NCI-H82 treated with DMSO at 0.1 percent for 48 hours (cell line): Measurements from ENCODE around the gene PHKA2.
"Not testable (repeated sequence)": the region's sequence is repeated elsewhere in the genome, so short reads cannot be mapped to it uniquely, and the experiment has no call there.

ENCODE experiments used
- DNase-seq: peaks from one replicate; lab custom pipeline; 2025; ENCODE audit not compliant: unreplicated experiment; lab: John Stamatoyannopoulos, UW

The PHKA2 gene

DNA sequence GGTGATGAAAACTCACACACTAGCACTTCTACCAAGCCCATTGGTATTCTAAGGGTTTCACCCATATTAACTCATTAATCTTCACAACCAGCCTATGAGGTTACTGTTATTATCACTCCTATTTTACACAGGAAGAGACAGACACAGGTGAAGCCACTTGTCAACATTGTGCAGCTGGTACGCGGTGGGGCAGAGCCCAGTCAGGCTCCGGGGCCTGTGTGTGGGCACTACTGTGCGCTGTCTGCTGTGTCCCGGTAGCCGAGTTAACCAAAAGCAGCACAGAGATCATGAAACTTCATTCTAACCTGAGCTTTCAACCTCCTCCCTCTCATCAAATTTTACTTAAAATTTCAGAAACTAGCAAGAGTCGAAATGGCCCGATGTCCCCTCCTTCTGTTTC is 111.3 kb downstream of the PHKA2 start:
- no peak for DNase-seq

DNA sequence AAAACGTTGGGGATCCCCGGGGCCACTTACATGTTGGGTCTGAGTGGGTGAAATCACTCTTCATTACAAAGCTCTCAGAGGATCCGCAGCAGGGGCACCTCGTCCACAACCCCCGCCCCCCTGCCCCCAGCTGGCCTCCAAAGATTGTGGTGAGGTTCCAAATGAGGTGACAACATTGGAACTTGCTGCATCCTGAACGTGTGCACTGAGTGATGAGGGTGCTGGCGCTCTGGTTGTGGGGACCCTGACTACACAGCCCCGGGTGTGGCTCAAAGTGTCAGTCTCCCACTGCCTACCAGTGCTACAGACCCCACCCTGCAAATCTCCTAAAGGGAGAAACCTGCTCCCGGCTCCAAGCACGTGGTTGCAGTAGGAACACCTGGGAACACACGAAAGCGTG is 111.9 kb downstream of the PHKA2 start:
- DNase-seq: no peak

DNA sequence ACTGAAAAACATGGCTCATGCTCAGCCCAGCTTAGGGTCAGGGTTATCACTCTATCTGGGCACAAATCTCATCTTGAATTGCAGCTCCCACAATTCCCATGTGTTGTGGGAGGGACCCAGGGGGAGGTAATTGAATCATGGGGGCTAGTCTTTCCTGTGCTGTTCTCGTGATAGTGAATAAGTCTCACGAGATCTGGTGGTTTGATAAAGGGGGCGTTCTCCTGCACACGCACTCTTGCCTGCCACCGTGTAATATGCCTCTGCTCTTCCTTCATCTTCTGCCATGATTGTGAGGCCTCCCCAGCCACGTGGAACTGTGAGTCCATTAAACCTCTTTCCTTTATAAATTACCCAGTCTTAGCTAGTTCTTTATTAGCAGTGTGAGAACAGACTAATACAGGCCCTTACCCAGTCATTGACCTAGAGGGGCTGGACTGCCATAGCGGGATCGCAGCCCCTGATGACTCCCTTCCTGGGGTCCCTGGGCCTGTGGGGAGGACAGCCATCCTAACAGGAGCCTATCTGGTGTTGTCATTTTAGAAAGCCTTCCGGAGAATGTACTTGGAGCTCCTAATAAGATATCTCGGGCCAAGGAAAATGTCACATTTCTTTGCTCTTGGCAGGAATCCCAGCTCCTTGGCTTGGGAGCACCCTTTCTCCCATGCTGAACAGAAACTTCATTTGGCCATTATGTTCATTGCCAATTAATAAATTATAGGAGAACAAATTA is 112.6 kb downstream of the PHKA2 start:
- DNase-seq: no peak

DNA sequence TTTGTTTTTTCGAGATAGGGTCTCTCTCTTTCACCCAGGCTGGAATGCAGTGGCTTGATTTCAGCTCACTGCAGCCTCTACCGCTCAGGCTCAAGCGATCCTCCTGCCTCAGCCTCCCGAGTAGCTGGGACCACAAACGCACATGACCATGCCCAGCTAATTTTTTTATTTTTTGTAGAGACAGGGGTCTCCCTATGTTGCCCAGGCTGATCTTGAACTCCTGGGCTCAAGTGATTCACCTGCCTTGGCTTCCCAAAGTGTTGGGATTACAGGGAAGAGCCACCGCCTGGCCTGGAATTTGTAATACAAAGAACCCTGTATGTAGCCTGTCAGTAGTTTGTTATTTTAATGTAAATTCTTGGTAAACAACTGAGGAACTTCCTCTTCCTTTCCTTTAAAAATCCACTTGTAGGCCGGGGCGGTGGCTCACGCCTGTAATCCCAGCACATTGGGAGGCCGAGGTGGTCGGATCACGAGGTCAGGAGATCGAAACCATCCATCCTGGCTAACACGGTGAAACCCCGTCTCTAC is 119.5 kb downstream of the PHKA2 start:
- DNase-seq: no peak

DNA sequence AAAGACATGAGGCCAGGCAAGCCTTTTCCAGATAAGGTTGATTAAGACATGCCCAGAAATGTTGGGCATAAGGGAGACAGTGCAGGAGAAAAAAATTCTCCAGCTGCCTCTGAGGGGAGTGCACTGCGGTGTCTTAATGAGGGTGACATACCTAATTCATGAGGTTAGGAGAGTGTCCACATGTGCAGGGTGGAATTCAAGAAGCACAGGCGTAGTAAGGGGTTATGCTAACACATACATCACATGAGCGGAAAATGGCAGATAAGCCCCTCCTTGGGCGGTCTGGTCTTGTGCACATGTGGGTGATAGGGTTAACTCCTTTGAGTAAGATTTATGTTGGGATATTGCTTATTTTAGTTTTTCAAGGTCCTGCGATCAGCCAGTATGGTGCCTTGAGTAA is 122.4 kb downstream of the PHKA2 start:
- no peak for DNase-seq

DNA sequence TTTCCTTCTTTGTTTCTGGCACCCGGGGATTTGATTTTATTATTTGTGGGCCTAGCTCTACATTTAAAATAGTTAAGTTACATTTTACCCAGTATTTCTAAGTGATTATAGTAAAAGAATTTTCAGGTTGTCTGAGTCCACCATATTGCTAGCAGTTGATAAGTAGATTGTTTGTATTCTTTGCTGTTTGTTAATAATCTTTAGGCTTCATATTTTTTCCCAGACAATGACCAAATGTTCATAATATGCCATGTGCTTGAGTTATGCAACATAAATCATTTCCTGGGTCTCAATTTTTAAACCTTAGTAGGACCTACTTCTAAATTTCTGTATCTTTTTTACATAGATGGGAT is 127.3 kb downstream of the PHKA2 start:
- no peak for DNase-seq

DNA sequence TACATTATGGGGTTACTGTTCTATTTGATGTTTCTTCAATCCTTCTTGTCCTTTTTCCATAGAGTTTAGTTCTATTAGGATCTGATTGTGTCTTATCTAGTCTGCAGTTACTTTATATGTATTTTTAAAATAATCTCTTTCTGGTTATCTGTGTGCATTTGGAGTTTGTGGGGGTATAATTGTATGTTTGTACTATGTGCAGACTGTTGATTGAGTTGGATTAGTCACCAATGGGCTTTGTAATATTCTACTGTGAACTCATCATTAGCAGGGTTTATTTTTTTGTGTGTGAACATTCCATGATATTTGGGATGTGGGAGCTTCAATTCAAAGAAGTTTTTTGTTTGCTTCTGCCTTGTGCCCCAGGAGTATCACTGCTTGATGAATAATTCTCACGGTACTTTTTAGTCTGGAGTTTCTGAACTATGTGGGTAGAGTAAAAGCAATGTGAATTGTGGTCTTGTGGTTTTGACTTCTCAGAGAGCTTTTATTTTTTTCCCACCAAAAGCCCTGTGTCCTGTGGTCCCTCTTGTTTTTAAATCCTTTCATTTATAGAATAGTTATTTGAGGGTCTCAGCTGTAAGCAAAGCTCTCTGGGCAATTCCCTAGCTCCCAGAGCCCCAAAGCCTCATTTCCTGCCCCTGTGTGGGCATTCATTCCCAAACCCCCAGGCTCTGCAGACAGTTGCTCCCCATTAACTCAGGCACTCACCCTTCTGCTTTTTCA is 127.8 kb downstream of the PHKA2 start:
- no peak for DNase-seq

DNA sequence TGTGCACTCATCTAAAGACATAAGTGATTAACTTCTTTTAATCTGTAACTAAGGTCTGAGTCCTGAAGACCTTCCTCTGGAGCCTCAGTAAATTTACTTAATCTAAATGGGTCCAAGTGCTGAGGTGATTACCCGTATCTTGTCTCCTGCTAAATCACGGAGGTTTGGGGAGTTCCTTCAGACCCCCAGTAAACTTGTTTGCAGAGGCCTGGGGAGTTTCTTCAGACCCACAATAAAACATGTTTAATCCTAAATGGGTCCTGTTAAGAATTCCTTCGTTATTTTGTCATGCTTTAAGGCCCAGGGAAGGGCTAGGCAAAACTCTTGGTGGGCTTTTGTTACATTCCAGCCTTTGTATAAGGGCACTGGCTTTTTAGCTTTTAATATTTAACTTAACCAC is 136.0 kb downstream of the PHKA2 start:
- not testable (repeated sequence) for DNase-seq
